HG02840 (cell line): ENCODE measurements around the gene JARID2.

Experiments
- ATAC-seq: cut with Tn5 transposase; IDR thresholded peaks from one replicate; pipeline ENCODE4 v1.9.1; 2021; ENCODE audit warnings: mild to moderate bottlenecking, moderate library complexity, moderate number of reproducible peaks; ENCODE audit not compliant: unreplicated experiment, low FRiP score

The JARID2 gene

GRCh38 chr6:15429141-15430110 lies 183.6 kb downstream of the JARID2 start:
- ATAC-seq: no peak

- no peak for ATAC-seq
Measured at GRCh38 chr6:15430186-15430585, 184.3 kb downstream of the JARID2 start.

DNA sequence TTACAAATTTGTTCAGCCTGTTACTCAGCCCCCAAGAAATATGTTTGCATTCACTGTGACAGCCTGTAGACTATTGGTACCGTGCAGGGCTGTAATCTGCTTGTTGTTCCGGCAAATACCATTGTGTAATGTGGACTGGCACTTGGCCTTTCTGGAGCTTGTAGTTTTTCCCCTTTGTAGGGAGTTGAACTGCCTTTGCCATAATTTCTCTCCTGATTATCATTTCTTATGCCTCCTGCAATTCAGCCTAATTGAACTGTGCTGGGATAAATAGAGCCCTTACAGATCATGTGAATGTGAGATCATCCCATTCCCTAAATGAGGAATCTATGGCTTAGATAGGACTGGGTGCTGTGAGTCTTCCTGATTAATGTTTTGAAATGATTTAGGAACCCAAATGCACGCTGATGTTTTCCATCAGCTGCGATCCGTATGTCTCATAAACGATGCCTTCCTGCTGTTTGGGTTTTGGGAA lies 185.1 kb downstream of the JARID2 start:
- ATAC-seq: no peak

DNA sequence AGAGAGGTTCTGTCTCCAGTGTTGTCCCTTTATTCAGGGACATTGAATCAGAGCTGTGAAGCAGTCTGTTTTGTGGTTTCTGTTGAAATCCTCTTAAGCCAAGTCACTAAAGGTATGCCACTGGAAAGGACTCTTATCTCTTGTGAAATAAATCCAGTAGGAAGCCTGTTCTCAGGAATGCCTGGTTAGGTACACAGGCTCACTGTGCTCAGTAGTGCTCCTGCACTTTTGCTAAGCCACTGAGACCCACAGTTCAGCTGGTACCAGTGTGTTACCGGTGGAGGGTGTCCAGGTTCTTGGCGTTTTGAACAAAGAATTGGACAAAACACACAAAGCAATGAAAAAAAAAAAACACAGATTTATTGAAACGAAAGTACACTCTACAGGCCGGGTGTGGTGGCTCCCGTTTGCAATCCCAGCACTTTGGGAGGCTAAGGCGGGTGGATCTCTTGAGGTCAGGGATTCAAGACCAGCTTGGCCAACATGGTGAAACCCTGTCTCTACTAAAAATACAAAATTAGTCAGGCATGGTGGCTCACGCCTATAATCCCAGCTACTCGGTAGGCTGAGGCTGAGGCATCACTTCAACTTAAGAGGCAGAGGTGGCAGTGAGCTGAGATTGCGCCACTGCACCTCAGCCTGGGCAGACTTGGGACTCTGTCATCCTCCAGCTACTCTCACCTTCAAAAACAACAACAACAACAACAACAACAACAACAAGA lies 186.1 kb downstream of the JARID2 start:
- ATAC-seq: no peak

DNA sequence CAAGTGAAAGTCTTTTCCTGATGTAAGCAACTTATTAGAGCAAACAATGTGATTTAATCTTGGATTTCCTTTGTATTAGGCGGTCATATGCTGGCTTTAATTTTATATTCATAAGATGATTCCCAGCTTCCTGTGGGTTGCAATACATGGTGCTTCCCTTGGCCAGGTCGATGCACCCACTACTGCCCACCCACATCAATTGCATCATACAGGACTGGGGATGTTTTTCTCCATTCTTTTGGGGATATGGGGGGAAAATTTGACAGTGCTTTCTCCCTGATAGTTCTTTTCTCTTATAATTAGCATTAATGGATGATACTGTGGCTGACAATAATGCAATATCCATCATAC lies 187.6 kb downstream of the JARID2 start:
- no peak for ATAC-seq

DNA sequence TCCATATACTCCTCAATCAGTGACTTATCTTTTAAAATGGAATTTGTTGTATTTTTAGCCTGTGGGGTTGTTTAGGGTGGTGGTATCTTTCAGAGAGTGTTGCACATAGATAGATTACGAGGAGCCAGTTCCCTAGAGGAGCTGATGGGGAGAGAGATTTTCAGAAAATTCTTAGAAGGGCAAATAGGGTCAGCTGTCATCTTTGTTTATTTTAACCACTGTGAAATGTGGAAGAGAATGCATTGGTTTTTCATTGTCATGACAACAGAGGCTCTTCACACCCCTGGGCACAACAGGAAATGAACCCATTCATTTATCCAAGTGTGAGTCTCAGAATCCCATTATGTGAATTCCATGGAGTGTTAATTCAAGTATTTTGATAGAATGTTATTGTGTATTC lies 188.4 kb downstream of the JARID2 start:
- no peak for ATAC-seq

DNA sequence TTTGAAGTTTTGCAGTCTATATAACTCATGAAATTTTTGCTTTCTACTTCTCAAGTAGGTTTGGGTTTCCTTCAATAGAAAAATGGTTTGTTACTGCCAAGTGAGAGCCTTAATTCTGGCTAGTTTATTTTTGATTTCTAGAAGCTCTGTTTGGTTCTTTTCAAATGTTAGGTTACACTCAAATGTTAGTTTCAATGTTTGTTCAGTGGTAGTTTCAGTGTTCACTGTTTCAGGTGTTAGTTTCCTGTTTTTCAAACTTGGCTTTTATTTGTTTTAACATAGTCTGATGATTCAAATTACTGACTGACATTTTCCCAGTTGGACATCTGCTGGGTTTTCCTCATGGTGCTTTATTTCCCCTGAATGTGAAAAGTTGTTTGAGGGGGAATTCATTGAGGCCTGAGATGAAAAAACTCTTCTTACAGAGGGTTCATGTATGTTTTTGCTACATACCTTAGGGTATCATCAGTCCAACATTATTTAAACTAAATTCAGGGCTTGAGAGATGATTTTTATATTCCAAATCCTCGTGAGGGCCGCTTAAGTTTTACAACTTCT lies 189.0 kb downstream of the JARID2 start:
- no peak for ATAC-seq

- no peak for ATAC-seq
Measured at GRCh38 chr6:15435468-15435867, 189.6 kb downstream of the JARID2 start.

GRCh38 chr6:15436451-15436850 lies 190.6 kb downstream of the JARID2 start:
- no peak for ATAC-seq

- ATAC-seq: no peak
Measured at GRCh38 chr6:15437090-15437635, 191.3 kb downstream of the JARID2 start.

GRCh38 chr6:15439410-15440025 lies 193.6 kb downstream of the JARID2 start:
- no peak for ATAC-seq

- ATAC-seq: no peak
Measured at GRCh38 chr6:15440040-15440439, 194.2 kb downstream of the JARID2 start.

GRCh38 chr6:15441215-15441868 lies 195.5 kb downstream of the JARID2 start:
- no peak for ATAC-seq

DNA sequence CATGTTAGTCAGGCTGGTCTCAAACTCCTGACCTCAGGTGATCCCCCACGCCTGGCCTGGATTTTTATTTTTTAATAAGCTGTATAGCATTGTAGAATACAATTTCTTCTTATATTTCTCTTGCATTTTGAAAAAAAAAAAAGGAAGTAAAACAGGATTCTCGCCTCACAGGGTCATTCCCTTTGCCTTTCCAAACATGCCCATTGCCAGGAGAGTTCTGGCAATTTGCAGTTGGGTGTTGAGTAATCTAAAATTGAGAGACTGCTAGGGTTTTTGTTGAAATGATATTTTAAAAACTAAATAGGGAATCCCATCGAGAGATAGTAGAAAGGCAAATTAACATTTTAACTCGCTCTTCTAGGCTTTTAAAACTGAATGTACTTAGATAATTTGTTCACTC lies 196.1 kb downstream of the JARID2 start:
- no peak for ATAC-seq

- ATAC-seq: no peak
Measured at GRCh38 chr6:15442467-15442866, 196.6 kb downstream of the JARID2 start.

DNA sequence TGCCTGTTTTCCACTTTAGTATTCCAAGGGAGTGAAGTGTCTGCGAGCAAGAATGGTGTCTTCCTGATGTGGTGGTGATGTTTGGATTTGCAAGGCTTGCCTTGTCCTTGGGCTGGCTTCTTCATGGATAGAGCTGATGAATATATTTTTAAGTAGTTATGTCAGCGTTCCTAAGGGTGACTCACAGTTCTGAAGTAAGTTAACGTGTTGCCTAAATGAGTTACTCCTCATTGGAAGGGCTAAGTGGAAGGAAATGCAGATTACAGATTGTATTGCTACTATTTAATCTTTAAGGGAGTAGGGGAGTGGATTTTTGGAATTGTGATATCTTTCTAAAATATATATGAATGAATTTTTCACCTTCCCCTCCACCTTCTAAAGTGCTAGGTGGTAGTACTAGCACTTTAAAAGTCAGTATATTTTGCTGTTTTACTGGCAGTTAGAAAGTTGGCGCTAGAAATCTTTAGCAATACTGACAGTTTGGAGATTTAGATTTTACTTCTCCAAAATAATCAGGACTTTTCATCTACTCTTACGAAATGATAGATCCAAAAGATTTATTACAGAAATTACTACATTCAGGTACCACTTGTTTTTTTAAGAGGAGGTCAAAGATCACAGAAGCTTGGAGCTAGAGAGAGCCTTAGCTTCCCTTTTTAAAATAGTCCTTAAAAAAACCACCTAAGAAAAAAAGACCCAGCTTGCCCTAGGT lies 197.4 kb downstream of the JARID2 start:
- ATAC-seq: no peak

- no peak for ATAC-seq
Measured at GRCh38 chr6:15444081-15444731, 198.3 kb downstream of the JARID2 start.

DNA sequence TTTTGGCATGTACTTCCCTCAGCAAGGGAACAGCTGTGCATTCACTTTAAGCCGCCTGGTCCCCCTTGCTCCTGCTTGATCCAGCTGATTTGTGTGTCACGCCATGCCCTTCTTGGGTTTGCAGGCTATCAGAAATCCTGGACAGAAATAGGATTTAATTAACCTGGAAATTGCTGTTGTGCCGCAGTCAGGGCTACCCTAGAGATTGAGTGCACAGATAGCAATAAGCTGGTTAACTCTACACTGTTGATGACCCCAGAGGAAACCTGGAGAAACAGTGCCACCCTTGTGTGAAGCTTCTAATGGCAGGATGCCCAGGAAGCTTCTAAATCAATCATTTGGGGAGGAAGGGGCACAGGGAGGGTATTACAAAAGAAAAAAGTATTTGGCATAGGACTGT lies 199.0 kb downstream of the JARID2 start:
- no peak for ATAC-seq
